HG03571 (cell line): ENCODE results near the gene PRRC1.

Source experiments
- ATAC-seq: cut with Tn5 transposase; IDR thresholded peaks from one replicate; pipeline ENCODE4 v1.9.1; 2021; ENCODE audit not compliant: unreplicated experiment

The PRRC1 gene

DNA sequence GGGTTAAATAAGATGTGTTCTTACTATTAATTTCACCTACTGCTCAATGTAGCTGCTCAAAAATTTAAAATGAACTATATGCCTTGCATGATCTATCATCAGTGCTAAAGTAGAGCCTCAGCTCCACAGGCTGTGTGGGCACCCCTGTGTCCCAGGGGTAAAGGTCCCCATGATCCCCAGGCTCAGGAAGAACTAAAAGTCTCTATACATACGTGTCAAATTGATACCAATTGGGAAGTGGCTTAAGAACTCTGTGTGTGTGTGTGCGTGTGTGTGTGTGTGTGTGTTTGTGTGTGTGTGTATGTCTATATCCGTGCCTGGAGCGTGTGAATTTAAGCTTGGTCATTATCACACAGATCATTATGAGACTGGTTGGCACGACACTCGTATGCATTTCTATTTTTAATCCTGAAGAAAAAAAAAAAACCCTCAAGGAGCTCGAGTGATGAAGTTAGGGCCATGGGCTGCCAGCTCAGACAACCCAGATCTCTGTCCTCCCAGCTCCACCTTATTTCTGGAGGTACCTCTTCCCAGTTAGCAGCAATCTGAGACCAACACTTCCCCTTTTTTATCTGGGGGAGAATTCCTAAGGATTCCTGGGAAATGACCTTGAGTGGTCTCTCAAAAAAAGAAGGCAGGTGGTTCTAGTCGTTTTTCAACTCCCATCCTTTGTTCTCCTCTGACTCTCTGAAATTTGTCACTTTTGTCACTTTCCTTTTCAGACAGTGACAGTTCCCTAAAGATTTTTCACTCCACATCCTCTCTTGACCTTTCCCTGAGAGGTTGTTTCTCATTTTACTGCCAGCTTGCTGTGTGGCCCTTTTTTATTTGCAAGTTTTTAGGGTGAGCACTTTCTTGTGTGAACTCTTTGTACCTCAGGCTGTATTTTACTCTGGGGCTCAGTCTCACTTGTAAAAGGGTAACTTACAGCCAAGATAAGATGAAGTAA is 85.7 kb downstream of the PRRC1 start:
- ATAC-seq, result no peak
